ENCODE results near the gene CDC42BPA. TPM values are rescaled to one million over a fixed set of nuclear protein-coding genes. Genes with fewer than 3 reads are reported as not detected.

The CDC42BPA gene
- total and polyA plus RNA-seq, 2 donors from 2014 or later = 11.2 to 60.7 TPM

DNA sequence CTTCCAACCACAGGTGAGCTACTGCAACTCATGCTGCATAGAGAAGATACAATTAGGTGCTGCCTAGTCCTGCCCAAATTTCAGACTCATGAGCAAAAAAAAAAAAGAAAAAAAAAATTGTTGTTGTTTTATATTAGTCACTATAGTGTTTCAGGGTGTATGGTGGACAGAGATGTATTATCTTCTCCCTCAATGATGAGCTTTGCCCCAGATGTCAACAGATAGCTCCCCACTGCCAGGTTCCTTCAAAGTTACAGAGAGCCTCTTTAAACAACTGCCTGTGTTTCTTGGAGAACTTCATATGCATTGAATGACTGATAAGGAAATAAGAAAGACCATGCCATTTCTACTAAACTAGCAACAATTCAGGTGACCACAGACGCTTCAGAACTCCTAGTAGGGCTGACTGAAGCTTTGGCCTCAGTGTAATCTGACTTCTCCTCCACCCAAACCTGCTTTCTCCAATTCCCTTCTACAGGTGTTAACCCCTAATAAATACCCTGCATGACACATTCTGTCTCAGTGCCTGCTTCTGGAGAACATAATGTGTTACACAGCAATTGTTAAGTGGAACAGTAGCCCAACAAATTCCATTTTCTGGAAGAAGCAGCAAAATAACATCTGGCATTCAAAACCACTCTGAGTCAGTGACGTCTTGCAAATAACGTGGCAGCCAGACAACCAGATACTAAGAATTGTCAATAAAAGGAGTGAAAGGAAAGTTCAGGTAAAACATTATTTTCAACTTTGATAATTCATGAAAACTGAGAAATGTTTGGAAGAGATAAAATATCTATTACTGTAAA, 147.7 kb downstream of the CDC42BPA start:
- H3K4me3 ChIP-seq (ENCODE audit: low read length in 3 of 3) = no peak overlapping the region
- TF ChIP-seq, protein P1, sequence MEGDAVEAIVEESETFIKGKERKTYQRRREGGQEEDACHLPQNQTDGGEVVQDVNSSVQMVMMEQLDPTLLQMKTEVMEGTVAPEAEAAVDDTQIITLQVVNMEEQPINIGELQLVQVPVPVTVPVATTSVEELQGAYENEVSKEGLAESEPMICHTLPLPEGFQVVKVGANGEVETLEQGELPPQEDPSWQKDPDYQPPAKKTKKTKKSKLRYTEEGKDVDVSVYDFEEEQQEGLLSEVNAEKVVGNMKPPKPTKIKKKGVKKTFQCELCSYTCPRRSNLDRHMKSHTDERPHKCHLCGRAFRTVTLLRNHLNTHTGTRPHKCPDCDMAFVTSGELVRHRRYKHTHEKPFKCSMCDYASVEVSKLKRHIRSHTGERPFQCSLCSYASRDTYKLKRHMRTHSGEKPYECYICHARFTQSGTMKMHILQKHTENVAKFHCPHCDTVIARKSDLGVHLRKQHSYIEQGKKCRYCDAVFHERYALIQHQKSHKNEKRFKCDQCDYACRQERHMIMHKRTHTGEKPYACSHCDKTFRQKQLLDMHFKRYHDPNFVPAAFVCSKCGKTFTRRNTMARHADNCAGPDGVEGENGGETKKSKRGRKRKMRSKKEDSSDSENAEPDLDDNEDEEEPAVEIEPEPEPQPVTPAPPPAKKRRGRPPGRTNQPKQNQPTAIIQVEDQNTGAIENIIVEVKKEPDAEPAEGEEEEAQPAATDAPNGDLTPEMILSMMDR (IDR thresholded peaks at IDR 0.05; ENCODE audit: borderline replicate concordance, extremely low read depth, insufficient read depth) = no peak
- intact Hi-C loops (cut with DNase I) = no loop called here
- H3K9ac ChIP-seq (ENCODE audit: low read length in 3 of 3) = no peak overlapping the region
- H3K4me1 ChIP-seq (ENCODE audit: control insufficient read depth in 2 of 3, insufficient read depth in 2 of 3, low read depth in 1 of 3, low read length in 3 of 3) = no peaks in the 10 kb centered on the region
- no peaks in the 10 kb centered on the region for H3K36me3 ChIP-seq (ENCODE audit: control insufficient read depth in 2 of 3, insufficient read depth in 3 of 3, low read length in 3 of 3)
- H3K27ac ChIP-seq (ENCODE audit: low read depth in 2 of 2, low read length in 2 of 2) = no peak overlapping the region
- FAIRE-seq = no peak
- DNase-seq = no peak
- no peaks in the 10 kb centered on the region for H3K9me3 ChIP-seq (ENCODE audit: control insufficient read depth in 2 of 3, insufficient read depth in 1 of 3, low read length in 3 of 3)
- no peaks in the 10 kb centered on the region for H3K27me3 ChIP-seq (ENCODE audit: control insufficient read depth, insufficient read depth, low read length)

GRCh38 chr1:227169343-227169742, 148.9 kb downstream of the CDC42BPA start:
- intact Hi-C loops (cut with DNase I) = no loop called here
- TF ChIP-seq, protein P1 (IDR thresholded peaks at IDR 0.05; ENCODE audit: borderline replicate concordance, extremely low read depth, insufficient read depth) = no peak
- H3K27ac ChIP-seq (ENCODE audit: low read depth in 2 of 2, low read length in 2 of 2) = no peak overlapping the region
- no peaks in the 10 kb centered on the region for H3K4me1 ChIP-seq (ENCODE audit: control insufficient read depth in 2 of 3, insufficient read depth in 2 of 3, low read depth in 1 of 3, low read length in 3 of 3)
- H3K9ac ChIP-seq (ENCODE audit: low read length in 3 of 3) = no peak overlapping the region
- FAIRE-seq = no peak
- no peak for DNase-seq
- no peaks in the 10 kb centered on the region for H3K36me3 ChIP-seq (ENCODE audit: control insufficient read depth in 2 of 3, insufficient read depth in 3 of 3, low read length in 3 of 3)
- no peaks in the 10 kb centered on the region for H3K27me3 ChIP-seq (ENCODE audit: control insufficient read depth, insufficient read depth, low read length)
- H3K9me3 ChIP-seq (ENCODE audit: control insufficient read depth in 2 of 3, insufficient read depth in 1 of 3, low read length in 3 of 3) = no peaks in the 10 kb centered on the region
- no peak overlapping the region for H3K4me3 ChIP-seq (ENCODE audit: low read length in 3 of 3)

GRCh38 chr1:227167276-227168101, 150.8 kb downstream of the CDC42BPA start:
- FAIRE-seq (no peak), DNase-seq (no peak)
- Histone ChIP-seq H3K36me3 (ENCODE audit: control insufficient read depth in 2 of 3, insufficient read depth in 3 of 3, low read length in 3 of 3) (no peaks in the 10 kb centered on the region), H3K27me3 (ENCODE audit: control insufficient read depth, insufficient read depth, low read length) (no peaks in the 10 kb centered on the region), H3K27ac (ENCODE audit: low read depth in 2 of 2, low read length in 2 of 2) (no peak overlapping the region), H3K9me3 (ENCODE audit: control insufficient read depth in 2 of 3, insufficient read depth in 1 of 3, low read length in 3 of 3) (no peaks in the 10 kb centered on the region), H3K4me3 (ENCODE audit: low read length in 3 of 3) (no peak overlapping the region), H3K9ac (ENCODE audit: low read length in 3 of 3) (no peak overlapping the region), H3K4me1 (ENCODE audit: control insufficient read depth in 2 of 3, insufficient read depth in 2 of 3, low read depth in 1 of 3, low read length in 3 of 3) (no peaks in the 10 kb centered on the region)
- intact Hi-C loops (cut with DNase I) = no loop called here
- TF ChIP-seq, protein P1 (IDR thresholded peaks at IDR 0.05; ENCODE audit: borderline replicate concordance, extremely low read depth, insufficient read depth) = no peak
